Epithelial cell of prostate (primary cell): ENCODE results near the gene GAPVD1.
"Not testable (repeated sequence)": the region's sequence is repeated elsewhere in the genome, so short reads cannot be mapped to it uniquely, and the experiment has no call there.

Source experiments
- DNase-seq: peaks from one replicate; pipeline ENCODE4 v3.0.0-alpha.2; 2011; ENCODE audit warnings: low read depth, low spot score
- H3K27ac ChIP-seq: fragments of 450-650 bp; 2 replicates; pipeline ENCODE4 v1.5.1; 2017; ENCODE audit warnings: mild to moderate bottlenecking

GAPVD1 gene

DNA sequence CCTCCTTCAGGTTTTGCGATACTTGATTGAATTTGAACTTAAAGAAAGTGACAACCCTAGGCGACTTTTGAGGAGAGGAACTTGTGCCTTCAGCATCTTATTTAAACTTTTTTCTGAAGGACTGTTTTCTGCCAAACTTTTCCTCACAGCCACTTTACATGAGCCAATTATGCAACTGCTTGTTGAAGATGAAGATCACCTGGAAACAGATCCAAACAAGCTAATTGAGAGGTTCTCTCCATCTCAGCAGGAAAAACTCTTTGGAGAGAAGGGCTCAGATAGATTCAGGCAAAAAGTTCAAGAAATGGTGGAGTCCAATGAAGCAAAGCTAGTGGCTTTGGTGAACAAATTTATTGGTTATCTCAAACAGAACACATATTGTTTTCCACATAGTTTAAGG, 40.6 kb downstream of the GAPVD1 start:
- H3K27ac ChIP-seq = no peak overlapping the region
- no peak for DNase-seq

DNA sequence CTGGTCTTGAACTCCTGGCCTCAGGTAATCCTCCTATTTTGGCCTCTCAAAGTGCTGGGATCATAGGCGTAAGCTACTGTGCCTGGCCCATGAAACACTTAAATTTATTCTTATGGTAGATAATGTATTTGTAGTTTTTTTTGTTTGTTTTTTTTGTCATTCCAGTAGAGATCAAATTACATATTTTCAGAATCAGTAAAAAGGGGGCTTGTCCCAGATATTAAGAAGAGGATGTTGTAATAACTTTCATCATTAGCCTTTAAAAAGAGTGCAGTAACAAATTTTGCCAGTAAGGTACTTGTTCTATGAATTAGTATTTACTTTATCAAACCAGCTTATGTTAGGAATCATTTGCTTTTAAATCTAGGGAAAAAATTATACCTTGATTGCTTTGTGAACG, 42.6 kb downstream of the GAPVD1 start:
- no peak overlapping the region for H3K27ac ChIP-seq
- DNase-seq = no peak

GRCh38 chr9:125312411-125312810, 50.8 kb downstream of the GAPVD1 start:
- DNase-seq = no peak
- H3K27ac ChIP-seq = no peak overlapping the region

- not testable (repeated sequence) for DNase-seq, H3K27ac ChIP-seq
Measured at GRCh38 chr9:125316359-125316758, 54.7 kb downstream of the GAPVD1 start.

GRCh38 chr9:125317704-125318103, 56.1 kb downstream of the GAPVD1 start:
- no peak for DNase-seq
- no peak overlapping the region for H3K27ac ChIP-seq

DNA sequence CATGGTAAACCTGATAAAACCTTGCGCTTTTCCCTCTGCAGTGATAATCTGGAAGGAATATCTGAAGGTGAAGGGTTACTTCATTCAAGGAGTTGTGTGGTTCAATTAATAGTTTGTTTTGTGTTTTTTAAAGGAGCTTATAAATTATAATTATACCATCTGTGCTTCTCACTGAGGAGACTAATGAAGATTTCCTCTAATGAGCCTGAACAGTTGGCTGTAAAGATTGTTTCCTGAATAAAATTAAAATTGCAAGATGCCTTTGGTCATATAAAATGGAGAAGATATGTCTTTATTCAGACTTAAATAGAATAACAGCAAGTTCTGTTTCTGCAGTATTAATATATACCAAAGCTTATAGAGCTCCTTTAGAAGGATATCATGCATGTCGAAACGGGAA, 59.9 kb downstream of the GAPVD1 start:
- no peak overlapping the region for H3K27ac ChIP-seq
- DNase-seq = no peak

GRCh38 chr9:125323615-125324014, 62.0 kb downstream of the GAPVD1 start:
- DNase-seq = no peak
- no peak overlapping the region for H3K27ac ChIP-seq

- DNase-seq = peak; percentile 14
- H3K27ac ChIP-seq = peak overlapping the region; percentile 81
Measured at GRCh38 chr9:125325826-125326225, 64.2 kb downstream of the GAPVD1 start.

- peak; percentile 8 for DNase-seq
- no peak overlapping the region for H3K27ac ChIP-seq
Measured at GRCh38 chr9:125329978-125330377, 68.4 kb downstream of the GAPVD1 start.

GRCh38 chr9:125330587-125330986, 69.0 kb downstream of the GAPVD1 start:
- no peak overlapping the region for H3K27ac ChIP-seq
- no peak for DNase-seq

- no peak for DNase-seq
- no peak overlapping the region for H3K27ac ChIP-seq
Measured at GRCh38 chr9:125332527-125332926, 70.9 kb downstream of the GAPVD1 start.

- no peak overlapping the region for H3K27ac ChIP-seq
- DNase-seq = no peak
Measured at GRCh38 chr9:125337236-125337635, 75.6 kb downstream of the GAPVD1 start.

DNA sequence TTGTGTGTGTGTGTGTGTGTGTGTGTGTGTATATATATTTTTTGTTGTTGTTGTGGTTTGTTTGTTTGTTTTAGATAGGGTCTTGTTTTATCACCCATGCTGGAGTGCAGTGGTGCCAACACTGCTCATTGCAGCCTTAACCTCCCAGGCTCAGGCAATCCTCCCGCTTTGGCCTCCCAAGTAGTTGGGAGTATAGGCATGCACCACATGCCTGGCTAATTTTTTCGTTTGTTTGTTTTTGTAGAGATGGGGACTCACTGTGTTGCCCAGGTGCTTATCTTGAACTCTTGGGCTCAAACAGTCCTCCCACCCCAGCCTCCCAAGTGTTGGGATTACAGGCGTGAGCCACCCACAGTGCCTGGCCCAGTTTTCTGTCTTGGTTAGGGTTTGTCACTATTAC, 77.3 kb downstream of the GAPVD1 start:
- no peak overlapping the region for H3K27ac ChIP-seq
- no peak for DNase-seq

- no peak for DNase-seq
Measured at GRCh38 chr9:125341566-125341965, 79.9 kb downstream of the GAPVD1 start.

GRCh38 chr9:125343518-125344275, 82.1 kb downstream of the GAPVD1 start:
- H3K27ac ChIP-seq = no peak overlapping the region
- DNase-seq = peak; percentile 20

More at GRCh38 chr9:125341566-125341965, 79.9 kb downstream of the GAPVD1 start:
- H3K27ac ChIP-seq = no peak overlapping the region

DNA sequence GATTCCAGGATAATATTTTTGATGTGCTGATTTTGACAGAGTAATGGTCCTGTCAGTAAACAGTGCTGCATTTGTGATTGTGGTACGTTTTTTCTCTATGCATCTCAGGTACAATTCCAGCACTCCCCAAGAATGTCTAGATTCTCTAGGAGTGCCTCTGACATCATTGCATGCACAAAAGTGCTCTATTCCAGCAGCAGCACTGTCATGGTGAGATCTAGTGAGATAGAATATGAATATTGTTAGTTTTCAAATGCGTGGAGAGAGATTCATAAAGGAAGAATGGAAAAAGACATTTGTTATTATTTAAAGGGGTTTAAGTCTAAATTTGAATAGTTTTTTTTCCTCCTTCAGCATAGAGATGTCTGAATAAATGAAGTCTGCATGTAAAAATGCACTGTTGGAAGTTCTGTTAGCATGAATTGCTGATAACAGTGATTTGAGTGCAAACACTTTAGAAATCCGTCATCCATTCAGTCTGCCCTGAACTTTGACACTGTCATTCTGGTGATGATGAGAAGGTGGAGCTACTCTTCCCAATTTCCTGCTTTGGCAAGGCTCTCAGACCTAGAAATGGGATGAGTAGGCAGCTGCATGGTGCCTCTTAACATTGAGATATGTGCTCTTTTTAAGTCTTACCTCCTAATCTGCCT, 84.6 kb downstream of the GAPVD1 start:
- H3K27ac ChIP-seq = no peak overlapping the region
- DNase-seq = no peak

GRCh38 chr9:125355601-125356000, 94.0 kb downstream of the GAPVD1 start:
- H3K27ac ChIP-seq = no peak overlapping the region
- no peak for DNase-seq

GRCh38 chr9:125356032-125356431, 94.4 kb downstream of the GAPVD1 start:
- H3K27ac ChIP-seq = no peak overlapping the region
- no peak for DNase-seq

GRCh38 chr9:125359011-125359410, 97.4 kb downstream of the GAPVD1 start:
- H3K27ac ChIP-seq = no peak overlapping the region
- no peak for DNase-seq

DNA sequence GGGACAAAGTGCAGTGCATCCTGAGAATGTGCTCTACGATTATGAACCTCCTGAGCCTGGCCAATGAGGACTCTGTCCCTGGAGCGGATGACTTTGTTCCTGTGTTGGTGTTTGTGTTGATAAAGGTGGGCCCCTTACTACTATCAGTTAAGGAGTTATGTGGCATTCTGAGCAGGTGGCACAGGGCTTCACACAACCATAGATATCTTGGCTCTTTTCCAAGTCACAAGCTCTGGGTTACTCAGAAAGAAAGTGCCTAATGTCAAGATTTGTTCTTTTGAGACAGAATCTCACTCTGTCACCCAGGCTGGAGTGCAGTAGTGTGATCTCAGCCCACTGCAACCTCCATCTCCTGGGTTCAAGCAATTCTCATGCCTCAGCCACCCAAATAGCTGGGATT, 99.0 kb downstream of the GAPVD1 start:
- no peak overlapping the region for H3K27ac ChIP-seq
- DNase-seq = no peak

DNA sequence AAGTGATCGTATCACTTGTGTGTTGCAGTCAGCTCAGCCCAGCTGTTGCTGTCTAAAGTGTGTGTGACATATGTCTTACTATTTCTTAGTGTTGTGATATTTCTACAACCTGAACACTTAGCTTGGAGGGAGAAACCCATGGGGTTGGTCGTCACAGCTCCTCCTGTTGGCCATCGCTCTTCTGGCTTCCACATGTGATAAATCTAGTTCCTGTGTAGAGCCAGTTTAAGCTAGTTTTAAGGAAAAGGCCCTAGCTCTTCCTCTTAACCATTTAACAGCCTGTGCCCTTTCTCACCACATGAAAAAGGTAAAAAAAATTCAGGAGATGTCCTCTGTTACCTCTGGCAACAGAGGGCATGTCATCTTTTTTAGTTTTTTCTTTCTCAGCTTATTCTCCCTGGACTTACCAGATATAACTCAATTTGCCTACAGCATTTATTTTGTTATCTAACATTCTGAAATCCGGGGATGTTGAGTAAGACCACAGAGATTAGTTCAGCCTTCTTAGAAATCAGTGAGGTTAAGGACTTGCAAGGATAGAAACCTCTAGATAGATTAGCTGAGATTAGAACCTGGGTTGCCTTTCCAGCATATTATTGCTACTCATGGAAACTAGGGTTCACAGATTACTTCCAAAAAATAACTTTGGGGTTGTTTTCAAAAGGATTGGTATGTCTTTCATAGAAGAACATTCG, 100.4 kb downstream of the GAPVD1 start:
- DNase-seq = no peak
- H3K27ac ChIP-seq = no peak overlapping the region
